ENCODE results near the gene NIFK. TPM values are rescaled to one million over a fixed set of nuclear protein-coding genes. Genes with fewer than 3 reads are reported as not detected.

NIFK gene
- total and polyA plus RNA-seq, 9 donors: 33.0 to 82.1 (median 49.9) TPM

DNA sequence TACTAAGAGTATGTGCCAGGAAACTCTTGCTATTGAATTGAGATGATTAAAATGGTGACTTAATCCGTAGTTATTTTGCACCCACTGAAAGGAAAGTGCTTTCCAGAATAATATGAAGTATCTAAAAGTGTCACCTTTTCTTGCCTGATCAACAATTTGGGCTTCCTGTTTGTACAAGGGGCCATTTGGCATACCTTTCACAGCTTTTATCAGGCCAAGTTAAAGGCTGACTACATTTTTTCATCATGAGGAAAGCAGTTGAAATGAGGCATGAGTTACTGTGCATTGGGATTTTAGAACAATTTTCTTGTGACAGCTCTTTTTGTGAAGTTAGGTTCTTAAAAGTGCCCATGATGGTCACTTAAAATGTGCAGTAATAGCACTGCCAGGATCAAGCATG, 29.9 kb upstream of the NIFK start:
- intact Hi-C loops (cut with DNase I): no loop called here
- no peak overlapping the region for H3K4me3 ChIP-seq
- H3K27me3 ChIP-seq: no peaks in the 10 kb centered on the region
- no peaks in the 10 kb centered on the region for H3K9me3 ChIP-seq
- no peak for DNase-seq
- H3K36me3 ChIP-seq: no peaks in the 10 kb centered on the region
- no peak overlapping the region for H3K27ac ChIP-seq
- WGBS, 3 donors: 76 to 92% (median 85%) methylated on average over 1 of the region's 1 CpG
- no peaks in the 10 kb centered on the region for H3K4me1 ChIP-seq (ENCODE audit: insufficient read depth)
- no peak for TF ChIP-seq EP300 (IDR thresholded peaks at IDR 0.05)
- TF ChIP-seq POLR2A (IDR thresholded peaks at IDR 0.05): no peak
- TF ChIP-seq, protein P1, sequence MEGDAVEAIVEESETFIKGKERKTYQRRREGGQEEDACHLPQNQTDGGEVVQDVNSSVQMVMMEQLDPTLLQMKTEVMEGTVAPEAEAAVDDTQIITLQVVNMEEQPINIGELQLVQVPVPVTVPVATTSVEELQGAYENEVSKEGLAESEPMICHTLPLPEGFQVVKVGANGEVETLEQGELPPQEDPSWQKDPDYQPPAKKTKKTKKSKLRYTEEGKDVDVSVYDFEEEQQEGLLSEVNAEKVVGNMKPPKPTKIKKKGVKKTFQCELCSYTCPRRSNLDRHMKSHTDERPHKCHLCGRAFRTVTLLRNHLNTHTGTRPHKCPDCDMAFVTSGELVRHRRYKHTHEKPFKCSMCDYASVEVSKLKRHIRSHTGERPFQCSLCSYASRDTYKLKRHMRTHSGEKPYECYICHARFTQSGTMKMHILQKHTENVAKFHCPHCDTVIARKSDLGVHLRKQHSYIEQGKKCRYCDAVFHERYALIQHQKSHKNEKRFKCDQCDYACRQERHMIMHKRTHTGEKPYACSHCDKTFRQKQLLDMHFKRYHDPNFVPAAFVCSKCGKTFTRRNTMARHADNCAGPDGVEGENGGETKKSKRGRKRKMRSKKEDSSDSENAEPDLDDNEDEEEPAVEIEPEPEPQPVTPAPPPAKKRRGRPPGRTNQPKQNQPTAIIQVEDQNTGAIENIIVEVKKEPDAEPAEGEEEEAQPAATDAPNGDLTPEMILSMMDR (IDR thresholded peaks at IDR 0.05): no peak

DNA sequence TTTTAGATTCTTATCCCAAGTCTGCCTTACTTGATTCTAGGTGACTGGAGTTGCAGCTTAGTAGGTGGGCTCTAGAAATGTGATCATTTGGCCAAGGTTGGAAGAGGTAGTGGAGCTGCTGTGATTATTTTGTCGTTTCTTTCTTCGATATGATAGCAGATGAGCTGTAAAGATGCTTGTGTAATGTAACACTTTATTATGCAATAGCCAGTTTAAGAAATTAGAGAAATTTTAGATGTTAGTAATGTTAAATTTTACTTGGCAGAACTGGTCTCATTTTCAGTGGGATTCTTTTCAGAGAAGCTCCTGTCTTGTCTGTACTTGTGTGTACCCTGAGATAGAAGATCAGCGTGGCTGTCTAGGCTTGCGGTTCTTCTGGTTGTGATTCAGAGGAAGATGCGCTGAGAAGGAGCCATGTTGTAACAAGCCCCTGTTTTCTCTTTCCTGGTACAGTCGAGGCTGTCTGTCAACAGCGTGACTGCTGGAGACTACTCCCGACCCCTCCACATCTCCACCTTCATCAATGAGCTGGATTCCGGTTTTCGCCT, 28.1 kb upstream of the NIFK start:
- TF ChIP-seq EP300 (IDR thresholded peaks at IDR 0.05): no peak
- no peak for TF ChIP-seq POLR2A (IDR thresholded peaks at IDR 0.05)
- TF ChIP-seq, protein P1 (IDR thresholded peaks at IDR 0.05): no peak
- no peaks in the 10 kb centered on the region for H3K4me1 ChIP-seq (ENCODE audit: insufficient read depth)
- no peaks in the 10 kb centered on the region for H3K27me3 ChIP-seq
- H3K36me3 ChIP-seq: no peaks in the 10 kb centered on the region
- H3K4me3 ChIP-seq: no peak overlapping the region
- DNase-seq: no peak
- 90 to 94% (median 92%) methylated on average over 10 of the region's 10 CpGs for WGBS, 3 donors
- intact Hi-C loops (cut with DNase I): no loop called here
- no peak overlapping the region for H3K27ac ChIP-seq
- H3K9me3 ChIP-seq: no peaks in the 10 kb centered on the region

DNA sequence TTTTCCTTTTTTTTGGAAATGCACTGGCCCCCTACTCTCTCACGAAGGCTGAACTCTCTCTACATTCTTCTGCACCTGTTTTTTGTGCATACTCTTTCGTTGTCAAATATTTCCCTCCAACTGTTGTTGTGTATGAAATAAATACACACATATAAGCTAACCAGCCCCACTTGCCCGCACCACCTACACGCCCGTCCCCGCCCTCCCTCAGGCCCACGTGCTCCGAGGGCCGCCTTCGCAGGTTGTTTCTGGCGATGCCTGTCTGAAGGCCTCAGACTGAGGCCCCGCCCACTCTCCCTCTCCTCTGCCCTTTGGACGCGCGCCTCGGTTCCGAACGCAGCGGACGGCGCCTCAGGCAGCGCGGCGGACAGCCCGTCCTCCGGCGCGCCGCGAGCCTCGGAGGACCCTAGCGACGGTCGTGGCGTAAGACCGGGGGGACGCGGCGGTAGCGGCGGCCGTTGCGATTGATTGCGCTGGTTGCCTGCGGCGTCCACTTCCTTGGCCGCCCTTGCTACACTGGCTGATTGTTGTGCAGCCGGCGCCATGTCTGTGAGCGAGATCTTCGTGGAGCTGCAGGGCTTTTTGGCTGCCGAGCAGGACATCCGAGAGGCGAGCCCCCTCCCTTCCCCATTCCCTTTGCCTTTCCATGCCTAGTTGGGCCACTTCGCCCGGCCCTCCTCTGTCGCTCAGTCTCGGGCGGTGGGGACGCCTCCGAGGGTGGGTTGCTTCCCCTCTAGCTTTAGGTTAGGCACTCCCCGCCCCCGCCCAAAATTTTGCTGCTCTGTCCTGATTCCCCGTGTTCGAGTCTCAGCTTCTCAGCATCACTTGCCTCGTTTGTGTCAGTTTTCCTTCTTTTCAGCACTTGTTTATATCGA, 18.8 kb upstream of the NIFK start, which contains the start of gene TSN:
Gene TSN, plus strand, starts transcription at position 415 of the 875 bp plus-strand sequence. Its CDS starts 129 bp downstream, at position 544.
- 0 to 1% (median 0%) methylated on average over 65 to 67 of the region's 67 CpGs for WGBS, 3 donors
- Histone ChIP-seq H3K4me1 (ENCODE audit: insufficient read depth) (peaks cover 3% of the 10 kb centered on the region), H3K27ac (peak within 1 kb of the TSS in 1 of 2 donors; percentile 25), H3K27me3 (no peaks in the 10 kb centered on the region), H3K4me3 (peak within 1 kb of the TSS; percentile 99), H3K9me3 (no peaks in the 10 kb centered on the region), H3K36me3 (no peaks in the 10 kb centered on the region)
- intact Hi-C loops (cut with DNase I): loop anchor here in 1 of 4 donors (10.0 kb wide), 1 partner anchor 231 kb away; no protein-coding TSS in a partner anchor
- TF ChIP-seq POLR2A (IDR thresholded peaks at IDR 0.05): peak; percentile 34
- TF ChIP-seq, protein P1 (IDR thresholded peaks at IDR 0.05): peak in 2 of 3 donors; percentile 24 to 40
- TF ChIP-seq EP300 (IDR thresholded peaks at IDR 0.05): no peak
- peak; percentile 96 to 98 (median 98) for DNase-seq

DNA sequence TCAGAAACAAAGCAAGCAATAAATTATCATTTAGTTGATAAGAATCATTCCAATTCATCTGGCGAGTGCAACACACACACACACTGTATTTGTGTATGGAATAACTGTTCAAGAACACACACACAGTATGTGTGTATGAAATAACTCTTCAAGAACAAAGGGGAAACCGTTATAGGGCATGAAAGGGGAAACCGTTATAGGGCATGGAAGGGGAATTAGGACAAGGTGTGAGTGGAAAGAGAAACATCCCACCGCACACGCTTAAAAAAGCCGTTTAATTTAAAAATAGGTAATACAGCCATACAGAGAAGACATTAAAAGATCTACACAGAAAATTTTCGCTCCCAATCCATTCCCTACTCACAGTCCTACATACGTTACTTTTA, 18.2 kb upstream of the NIFK start:
- peaks cover 3% of the 10 kb centered on the region for H3K4me1 ChIP-seq (ENCODE audit: insufficient read depth)
- no peaks in the 10 kb centered on the region for H3K9me3 ChIP-seq
- TF ChIP-seq, protein P1 (IDR thresholded peaks at IDR 0.05): no peak
- TF ChIP-seq POLR2A (IDR thresholded peaks at IDR 0.05): no peak
- no peak for TF ChIP-seq EP300 (IDR thresholded peaks at IDR 0.05)
- 1% methylated on average over 8 of the region's 8 CpGs for WGBS, 3 donors
- H3K27me3 ChIP-seq: no peaks in the 10 kb centered on the region
- H3K27ac ChIP-seq: no peak overlapping the region
- no peaks in the 10 kb centered on the region for H3K36me3 ChIP-seq
- no peak for DNase-seq
- intact Hi-C loops (cut with DNase I): loop anchor here in 1 of 4 donors (10.0 kb wide), 1 partner anchor 230 kb away; no protein-coding TSS in a partner anchor
- peak overlapping the region; percentile 99 for H3K4me3 ChIP-seq
